Calu3 (cell line): ENCODE results near the gene F12. TPM values are rescaled to one million over a fixed set of nuclear protein-coding genes. Genes with fewer than 3 reads are reported as not detected.

Experiments
- BruUV-seq: library from RNA; stranded (reverse); fragments of 400-500 nt; replicated peaks from 2 replicates; lab custom pipeline; 2021; lab: Mats Ljungman, UMichigan
- CTCF ChIA-PET: fragments of 300-600 bp; sonication (Branson Sonifier 250); formaldehyde crosslinking; loops from one replicate; lab custom pipeline; 2022; ENCODE audit warnings: antibody characterized with exemption; lab: Charles Lee
- DNase-seq: peaks from one replicate; pipeline ENCODE4 v3.0.0; 2022
- H3K27ac Mint-ChIP-seq: one replicate; pipeline ENCODE4 v1.8.0; 2022; ENCODE audit warnings: mixed read lengths; ENCODE audit not compliant: unreplicated experiment
- H3K27me3 Mint-ChIP-seq: one replicate; pipeline ENCODE4 v1.8.0; 2022; ENCODE audit warnings: mixed read lengths; ENCODE audit not compliant: unreplicated experiment
- H3K36me3 Mint-ChIP-seq: one replicate; pipeline ENCODE4 v1.8.0; 2022; ENCODE audit warnings: mild to moderate bottlenecking, moderate library complexity, mixed read lengths; ENCODE audit not compliant: insufficient read depth, unreplicated experiment
- H3K4me1 Mint-ChIP-seq: one replicate; pipeline ENCODE4 v1.8.0; 2022; ENCODE audit warnings: mild to moderate bottlenecking, low read depth, mixed read lengths; ENCODE audit not compliant: unreplicated experiment
- H3K4me3 Mint-ChIP-seq: one replicate; pipeline ENCODE4 v1.8.0; 2022; ENCODE audit warnings: mild to moderate bottlenecking, low read depth, moderate library complexity, mixed read lengths; ENCODE audit not compliant: unreplicated experiment
- H3K9me3 Mint-ChIP-seq: one replicate; pipeline ENCODE4 v1.8.0; 2022; ENCODE audit warnings: low read depth, mixed read lengths; ENCODE audit not compliant: unreplicated experiment
- CTCF ChIP-seq: fragments of 200-600 bp; IDR thresholded peaks from one replicate; pipeline ENCODE4 v1.8.0; 2022; ENCODE audit warnings: antibody characterized with exemption; ENCODE audit not compliant: unreplicated experiment
- intact Hi-C: fragments of 100-400 bp; cut with micrococcal nuclease; formaldehyde crosslinking; loops from one replicate; pipeline ENCODE4 v1.10.0; 2022; ENCODE audit not compliant: unreplicated experiment
- total RNA-seq: library from RNA; stranded (reverse); gene quantifications from 2 replicates; pipeline ENCODE4 v1.2.3, GENCODE V29; 2022

Gene F12
- total RNA-seq, 1 experiment from 2014 or later, result 14.3 TPM

- H3K9me3 Mint-ChIP-seq, result no peaks in the 10 kb centered on the region
- CTCF ChIA-PET, result no interaction called here
- H3K4me3 Mint-ChIP-seq, result no peak overlapping the region
- no peaks in the 10 kb centered on the region for H3K36me3 Mint-ChIP-seq
- TF ChIP-seq CTCF, result no peak
- no TSS peak for BruUV-seq
- DNase-seq, result no peak
- intact Hi-C loops, result no loop called here
- H3K27ac Mint-ChIP-seq, result no peak overlapping the region
- no peaks in the 10 kb centered on the region for H3K27me3 Mint-ChIP-seq
- H3K4me1 Mint-ChIP-seq, result no peaks in the 10 kb centered on the region
These were observed 3.4 kb upstream of the F12 start for GRCh38 chr5:177412603-177413233.

- H3K9me3 Mint-ChIP-seq, result no peaks in the 10 kb centered on the region
- no peak for TF ChIP-seq CTCF
- H3K27me3 Mint-ChIP-seq, result no peaks in the 10 kb centered on the region
- CTCF ChIA-PET, result interaction anchor here (1.2 kb wide), 1 partner anchor 21 kb away, joined by 3 read pairs; no protein-coding TSS in a partner anchor
- no peak overlapping the region for H3K4me3 Mint-ChIP-seq
- H3K36me3 Mint-ChIP-seq, result no peaks in the 10 kb centered on the region
- no peak for DNase-seq
- H3K4me1 Mint-ChIP-seq, result no peaks in the 10 kb centered on the region
- intact Hi-C loops, result no loop called here
- H3K27ac Mint-ChIP-seq, result no peak overlapping the region
- no TSS peak for BruUV-seq
These were observed 1.2 kb upstream of the F12 start for GRCh38 chr5:177410575-177410974.

- CTCF ChIA-PET, result interaction anchor here (4.1 to 5.2 kb wide), 2 partner anchors 15 to 41 kb away, joined by 57 to 94 read pairs; partner anchors contain the start of gene PRR7
- Mint-ChIP-seq H3K27me3 (no peaks in the 10 kb centered on the region), H3K9me3 (no peaks in the 10 kb centered on the region), H3K27ac (no peak overlapping the region), H3K36me3 (peaks cover 35% of the 10 kb centered on the region), H3K4me3 (no peak overlapping the region), H3K4me1 (peaks cover 9% of the 10 kb centered on the region)
- intact Hi-C loops, result loop anchor here (2.0 kb wide), 1 partner anchor 95 kb away; no protein-coding TSS in a partner anchor
- TF ChIP-seq CTCF, result no peak
- BruUV-seq, result no TSS peak
- no peak for DNase-seq
These were observed 3.6 kb downstream of the F12 start for GRCh38 chr5:177405805-177406204.

GRCh38 chr5:177405312-177405711 is 4.1 kb downstream of the F12 start:
- intact Hi-C loops, result loop anchor here (2.0 kb wide), 1 partner anchor 95 kb away; no protein-coding TSS in a partner anchor
- TF ChIP-seq CTCF, result no peak
- peaks cover 35% of the 10 kb centered on the region for H3K36me3 Mint-ChIP-seq
- CTCF ChIA-PET, result interaction anchor here (2.3 to 5.2 kb wide), 4 partner anchors 14 to 51 kb away, joined by 7 to 94 read pairs (median 68); partner anchors contain the start of gene PRR7
- DNase-seq, result no peak
- no peaks in the 10 kb centered on the region for H3K9me3 Mint-ChIP-seq
- peaks cover 9% of the 10 kb centered on the region for H3K4me1 Mint-ChIP-seq
- peak overlapping the region; percentile 77 for H3K4me3 Mint-ChIP-seq
- H3K27me3 Mint-ChIP-seq, result no peaks in the 10 kb centered on the region
- H3K27ac Mint-ChIP-seq, result peak overlapping the region; percentile 60
- no TSS peak for BruUV-seq
